HEK293 (cell line): ENCODE measurements around the gene RPS6KA2.

ENCODE experiments used
- CTCF ChIA-PET: fragments of 350-600 bp; formaldehyde crosslinking; extraction: SDS; loops from one replicate; lab custom pipeline; 2021; ENCODE audit warnings: antibody characterized with exemption; lab: Yijun Ruan, JAX
- POLR2A ChIA-PET: fragments of 300-600 bp; formaldehyde crosslinking; extraction: SDS; loops from one replicate; lab custom pipeline; 2020; ENCODE audit warnings: antibody characterized with exemption, inconsistent platforms; lab: Yijun Ruan, JAX
- H3K27ac ChIP-seq: fragments of 200-500 bp; sonication (Bioruptor generic); 2 replicates; pipeline ENCODE4 v1.5.1; 2014; ENCODE audit warnings: low read depth, low read length, control low read depth, inconsistent platforms; ENCODE audit errors: extremely low read depth
- H3K36me3 ChIP-seq, 2 experiments: fragments of 200-500 bp in 1 of 2; sonication (Bioruptor generic) in 1 of 2; 1 replicate in 1 of 2; 2 replicates in 1 of 2; pipeline ENCODE4 v1.5.1; 2014 to 2017; ENCODE audit warnings: inconsistent platforms in 2 of 2, low read length in 2 of 2; ENCODE audit not compliant: control insufficient read depth in 2 of 2, insufficient read depth in 1 of 2
- H3K4me1 ChIP-seq: fragments of 200-500 bp; sonication (Bioruptor generic); 2 replicates; pipeline ENCODE4 v1.5.1; 2014; ENCODE audit warnings: mild to moderate bottlenecking, low read length, inconsistent platforms; ENCODE audit not compliant: control insufficient read depth, insufficient read depth
- H3K4me3 ChIP-seq: 2 replicates; pipeline ENCODE4 v1.5.1; 2011; ENCODE audit warnings: low read depth, mild to moderate bottlenecking, control low read depth, low read length, moderate library complexity
- H3K9me3 ChIP-seq: fragments of 200-500 bp; sonication (Bioruptor generic); 2 replicates; pipeline ENCODE4 v1.5.1; 2014; ENCODE audit warnings: low read depth, low read length, inconsistent platforms; ENCODE audit not compliant: control insufficient read depth, insufficient read depth
- GLI4 ChIP-seq: fragments of 450-650 bp; formaldehyde crosslinking; IDR thresholded peaks from 2 replicates; pipeline ENCODE4 v1.5.1; 2016; ENCODE audit warnings: missing biosample characterization, missing genetic modification characterization
- GLIS2 ChIP-seq: fragments of 450-650 bp; formaldehyde crosslinking; IDR thresholded peaks from 2 replicates; pipeline ENCODE4 v1.5.1; 2016; ENCODE audit warnings: missing biosample characterization, missing genetic modification characterization
- KLF1 ChIP-seq: fragments of 450-650 bp; formaldehyde crosslinking; IDR thresholded peaks from 2 replicates; pipeline ENCODE4 v1.5.1; 2016; ENCODE audit warnings: missing biosample characterization, missing genetic modification characterization
- KLF8 ChIP-seq: fragments of 450-650 bp; formaldehyde crosslinking; IDR thresholded peaks from 2 replicates; pipeline ENCODE4 v1.5.1; 2016; ENCODE audit warnings: missing biosample characterization, missing genetic modification characterization
- PRDM4 ChIP-seq: fragments of 450-650 bp; formaldehyde crosslinking; IDR thresholded peaks from 2 replicates; pipeline ENCODE4 v1.5.1; 2017; ENCODE audit warnings: missing biosample characterization, missing genetic modification characterization
- ZNF121 ChIP-seq: fragments of 450-650 bp; formaldehyde crosslinking; IDR thresholded peaks from 2 replicates; pipeline ENCODE4 v1.5.1; 2016; ENCODE audit warnings: missing biosample characterization, missing genetic modification characterization
- ZNF133 ChIP-seq: fragments of 450-650 bp; formaldehyde crosslinking; IDR thresholded peaks from 2 replicates; pipeline ENCODE4 v1.5.1; 2016; ENCODE audit warnings: missing biosample characterization, missing genetic modification characterization
- ZNF155 ChIP-seq: fragments of 450-650 bp; formaldehyde crosslinking; IDR thresholded peaks from 2 replicates; pipeline ENCODE4 v1.5.1; 2016; ENCODE audit warnings: missing biosample characterization, missing genetic modification characterization
- ZNF157 ChIP-seq: fragments of 450-650 bp; formaldehyde crosslinking; IDR thresholded peaks from 2 replicates; pipeline ENCODE4 v1.5.1; 2016; ENCODE audit warnings: missing biosample characterization, missing genetic modification characterization
- ZNF169 ChIP-seq: fragments of 450-650 bp; formaldehyde crosslinking; IDR thresholded peaks from 2 replicates; pipeline ENCODE4 v1.5.1; 2016; ENCODE audit warnings: missing biosample characterization, missing genetic modification characterization
- ZNF174 ChIP-seq: fragments of 450-650 bp; formaldehyde crosslinking; IDR thresholded peaks from 2 replicates; pipeline ENCODE4 v1.5.0; 2017; ENCODE audit warnings: missing biosample characterization, mild to moderate bottlenecking, missing genetic modification characterization
- ZNF184 ChIP-seq: fragments of 450-650 bp; IDR thresholded peaks from 2 replicates; pipeline ENCODE4 v1.5.1; 2018; ENCODE audit warnings: missing biosample characterization, mild to moderate bottlenecking, missing genetic modification characterization
- ZNF26 ChIP-seq: fragments of 450-650 bp; formaldehyde crosslinking; IDR thresholded peaks from 2 replicates; pipeline ENCODE4 v1.5.1; 2016; ENCODE audit warnings: missing biosample characterization, missing genetic modification characterization
- ZNF394 ChIP-seq: fragments of 450-650 bp; formaldehyde crosslinking; IDR thresholded peaks from 2 replicates; pipeline ENCODE4 v1.5.1; 2016; ENCODE audit warnings: missing biosample characterization, missing genetic modification characterization, mild to moderate bottlenecking, moderate library complexity, borderline replicate concordance
- ZNF521 ChIP-seq: fragments of 450-650 bp; formaldehyde crosslinking; IDR thresholded peaks from 2 replicates; pipeline ENCODE4 v1.5.1; 2017; ENCODE audit warnings: missing biosample characterization, mild to moderate bottlenecking, missing genetic modification characterization
- ZNF560 ChIP-seq: fragments of 450-650 bp; formaldehyde crosslinking; IDR thresholded peaks from 2 replicates; pipeline ENCODE4 v1.5.1; 2017; ENCODE audit warnings: missing biosample characterization, missing genetic modification characterization, borderline replicate concordance
- ZNF561 ChIP-seq: fragments of 450-650 bp; IDR thresholded peaks from 2 replicates; pipeline ENCODE4 v1.5.1; 2018; ENCODE audit warnings: missing biosample characterization, missing genetic modification characterization, borderline replicate concordance
- ZNF585B ChIP-seq: fragments of 450-650 bp; formaldehyde crosslinking; IDR thresholded peaks from 2 replicates; pipeline ENCODE4 v1.5.1; 2016; ENCODE audit warnings: missing biosample characterization, missing genetic modification characterization
- ZNF596 ChIP-seq: fragments of 450-650 bp; IDR thresholded peaks from 2 replicates; pipeline ENCODE4 v1.5.0; 2018; ENCODE audit warnings: missing biosample characterization, mild to moderate bottlenecking, missing genetic modification characterization, moderate library complexity
- ZNF624 ChIP-seq: fragments of 450-650 bp; formaldehyde crosslinking; IDR thresholded peaks from 2 replicates; pipeline ENCODE4 v1.5.1; 2017; ENCODE audit warnings: missing biosample characterization, missing genetic modification characterization
- ZNF747 ChIP-seq: fragments of 450-650 bp; formaldehyde crosslinking; IDR thresholded peaks from 2 replicates; pipeline ENCODE4 v1.5.1; 2016; ENCODE audit warnings: missing biosample characterization, missing genetic modification characterization
- ZNF792 ChIP-seq: fragments of 450-650 bp; formaldehyde crosslinking; IDR thresholded peaks from 2 replicates; pipeline ENCODE4 v1.5.1; 2016; ENCODE audit warnings: missing biosample characterization, missing genetic modification characterization
- TF ChIP-seq, protein P1 (sequence below): fragments of 450-650 bp; formaldehyde crosslinking; IDR thresholded peaks from 2 replicates; pipeline ENCODE4 v1.5.1; 2016; ENCODE audit warnings: missing biosample characterization, missing genetic modification characterization
- TF ChIP-seq, protein P2 (sequence below): fragments of 450-650 bp; formaldehyde crosslinking; IDR thresholded peaks from 2 replicates; pipeline ENCODE4 v1.5.1; 2016; ENCODE audit warnings: missing biosample characterization, missing genetic modification characterization, borderline replicate concordance
- TF ChIP-seq, protein P3 (sequence below): fragments of 450-650 bp; formaldehyde crosslinking; IDR thresholded peaks from 2 replicates; pipeline ENCODE4 v1.5.1; 2016; ENCODE audit warnings: missing biosample characterization, missing genetic modification characterization
- TF ChIP-seq, protein P4 (sequence below): fragments of 450-650 bp; formaldehyde crosslinking; IDR thresholded peaks from 2 replicates; pipeline ENCODE4; 2016; ENCODE audit warnings: missing biosample characterization, missing genetic modification characterization

Gene RPS6KA2

GRCh38 chr6:166478782-166479592, 148.1 kb downstream of the RPS6KA2 start:
- H3K36me3 ChIP-seq = no peaks in the 10 kb centered on the region
- CTCF ChIA-PET = interaction anchor here (0.9 kb wide), 1 partner anchor 23 kb away, joined by 3 read pairs; no protein-coding TSS in a partner anchor
- TF ChIP-seq ZNF174 (tag by site-specific recombination) (no peak), ZNF26 (no peak), KLF1 (tag by site-specific recombination) (no peak), ZNF184 (tag by site-specific recombination) (no peak), ZNF155 (tag by site-specific recombination) (no peak), GLIS2 (tag by site-specific recombination) (no peak), ZNF394 (tag by site-specific recombination) (no peak), KLF8 (tag by site-specific recombination) (no peak), ZNF561 (no peak), ZNF560 (tag by site-specific recombination) (no peak), ZNF157 (tag by site-specific recombination) (no peak), ZNF121 (tag by site-specific recombination) (no peak), ZNF624 (tag by site-specific recombination) (no peak), ZNF792 (tag by site-specific recombination) (no peak), ZNF133 (tag by site-specific recombination) (no peak), ZNF585B (no peak)
- H3K4me1 ChIP-seq = no peaks in the 10 kb centered on the region
- no peak overlapping the region for H3K27ac ChIP-seq
- no peak overlapping the region for H3K4me3 ChIP-seq
- POLR2A ChIA-PET = no interaction called here
- H3K9me3 ChIP-seq = no peaks in the 10 kb centered on the region

DNA sequence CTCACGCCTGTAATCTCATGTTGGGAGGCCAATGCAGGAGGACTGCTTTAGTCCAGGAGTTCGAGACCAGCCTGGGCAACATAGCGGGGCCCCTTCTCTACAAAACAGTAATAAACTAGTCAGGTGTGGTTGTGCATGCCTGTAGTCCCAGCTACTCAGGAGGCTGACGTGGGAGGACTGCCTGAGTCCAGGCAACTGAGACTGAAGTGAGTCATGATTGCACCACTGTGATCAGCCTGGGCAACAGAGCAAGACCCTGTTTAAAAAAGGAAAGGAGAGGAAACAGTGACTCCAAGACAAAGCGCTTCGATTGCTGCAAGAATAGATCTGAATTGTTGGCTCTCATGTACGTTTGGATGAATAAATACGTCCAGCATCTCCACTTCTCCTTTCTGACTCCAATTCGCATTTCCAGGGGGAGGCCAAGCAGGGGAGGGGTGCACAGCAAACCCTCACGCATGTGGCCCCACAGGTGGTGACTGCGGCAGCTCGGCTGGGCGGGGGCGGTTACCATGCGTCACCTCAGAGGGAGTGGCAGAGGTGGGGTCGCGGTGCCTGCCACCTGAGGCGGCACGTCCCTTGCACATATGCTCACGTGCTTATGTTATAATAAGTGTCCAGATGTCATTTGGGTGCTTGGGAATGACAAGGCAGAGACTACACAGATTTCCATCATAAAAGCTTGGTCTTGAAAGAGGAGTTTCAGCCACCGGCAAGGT, 149.2 kb downstream of the RPS6KA2 start:
- CTCF ChIA-PET = interaction anchor here (0.9 kb wide), 1 partner anchor 21 kb away, joined by 3 read pairs; no protein-coding TSS in a partner anchor
- Histone ChIP-seq H3K27ac (no peak overlapping the region), H3K36me3 (no peaks in the 10 kb centered on the region), H3K4me3 (no peak overlapping the region), H3K4me1 (no peaks in the 10 kb centered on the region), H3K9me3 (no peaks in the 10 kb centered on the region)
- POLR2A ChIA-PET = no interaction called here
- TF ChIP-seq, protein P1, sequence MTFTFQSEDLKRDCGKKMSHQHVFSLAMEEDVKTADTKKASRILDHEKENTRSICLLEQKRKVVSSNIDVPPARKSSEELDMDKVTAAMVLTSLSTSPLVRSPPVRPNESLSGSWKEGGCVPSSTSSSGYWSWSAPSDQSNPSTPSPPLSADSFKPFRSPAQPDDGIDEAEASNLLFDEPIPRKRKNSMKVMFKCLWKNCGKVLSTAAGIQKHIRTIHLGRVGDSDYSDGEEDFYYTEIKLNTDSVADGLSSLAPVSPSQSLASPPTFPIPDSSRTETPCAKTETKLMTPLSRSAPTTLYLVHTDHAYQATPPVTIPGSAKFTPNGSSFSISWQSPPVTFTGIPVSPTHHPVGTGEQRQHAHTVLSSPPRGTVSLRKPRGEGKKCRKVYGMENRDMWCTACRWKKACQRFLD (tag by site-specific recombination) = no peak
- TF ChIP-seq GLI4 (tag by site-specific recombination) = no peak
- TF ChIP-seq, protein P2, sequence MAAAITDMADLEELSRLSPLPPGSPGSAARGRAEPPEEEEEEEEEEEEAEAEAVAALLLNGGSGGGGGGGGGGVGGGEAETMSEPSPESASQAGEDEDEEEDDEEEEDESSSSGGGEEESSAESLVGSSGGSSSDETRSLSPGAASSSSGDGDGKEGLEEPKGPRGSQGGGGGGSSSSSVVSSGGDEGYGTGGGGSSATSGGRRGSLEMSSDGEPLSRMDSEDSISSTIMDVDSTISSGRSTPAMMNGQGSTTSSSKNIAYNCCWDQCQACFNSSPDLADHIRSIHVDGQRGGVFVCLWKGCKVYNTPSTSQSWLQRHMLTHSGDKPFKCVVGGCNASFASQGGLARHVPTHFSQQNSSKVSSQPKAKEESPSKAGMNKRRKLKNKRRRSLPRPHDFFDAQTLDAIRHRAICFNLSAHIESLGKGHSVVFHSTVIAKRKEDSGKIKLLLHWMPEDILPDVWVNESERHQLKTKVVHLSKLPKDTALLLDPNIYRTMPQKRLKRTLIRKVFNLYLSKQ = no peak
- TF ChIP-seq, protein P3, sequence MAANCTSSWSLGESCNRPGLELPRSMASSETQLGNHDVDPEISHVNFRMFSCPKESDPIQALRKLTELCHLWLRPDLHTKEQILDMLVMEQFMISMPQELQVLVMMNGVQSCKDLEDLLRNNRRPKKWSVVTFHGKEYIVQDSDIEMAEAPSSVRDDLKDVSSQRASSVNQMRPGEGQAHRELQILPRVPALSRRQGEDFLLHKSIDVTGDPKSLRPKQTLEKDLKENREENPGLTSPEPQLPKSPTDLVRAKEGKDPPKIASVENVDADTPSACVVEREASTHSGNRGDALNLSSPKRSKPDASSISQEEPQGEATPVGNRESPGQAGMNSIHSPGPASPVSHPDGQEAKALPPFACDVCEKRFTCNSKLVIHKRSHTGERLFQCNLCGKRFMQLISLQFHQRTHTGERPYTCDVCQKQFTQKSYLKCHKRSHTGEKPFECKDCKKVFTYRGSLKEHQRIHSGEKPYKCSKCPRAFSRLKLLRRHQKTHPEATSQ (tag by site-specific recombination) = no peak
- no peak for TF ChIP-seq ZNF596 (tag by site-specific recombination)
- TF ChIP-seq PRDM4 (tag by site-specific recombination) = no peak
- TF ChIP-seq ZNF747 (tag by site-specific recombination) = no peak
- TF ChIP-seq ZNF169 (tag by site-specific recombination) = no peak
- TF ChIP-seq ZNF521 (tag by site-specific recombination) = no peak
- TF ChIP-seq, protein P4, sequence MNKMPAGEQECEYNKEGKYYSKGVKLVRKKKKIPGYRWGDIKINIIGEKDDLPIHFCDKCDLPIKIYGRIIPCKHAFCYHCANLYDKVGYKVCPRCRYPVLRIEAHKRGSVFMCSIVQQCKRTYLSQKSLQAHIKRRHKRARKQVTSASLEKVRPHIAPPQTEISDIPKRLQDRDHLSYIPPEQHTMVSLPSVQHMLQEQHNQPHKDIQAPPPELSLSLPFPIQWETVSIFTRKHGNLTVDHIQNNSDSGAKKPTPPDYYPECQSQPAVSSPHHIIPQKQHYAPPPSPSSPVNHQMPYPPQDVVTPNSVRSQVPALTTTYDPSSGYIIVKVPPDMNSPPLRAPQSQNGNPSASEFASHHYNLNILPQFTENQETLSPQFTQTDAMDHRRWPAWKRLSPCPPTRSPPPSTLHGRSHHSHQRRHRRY (tag by site-specific recombination) = no peak
